Activated naive CD4-positive, alpha-beta T cell (primary cell): ENCODE measurements around the gene PGF.
"Not testable (repeated sequence)": the region's sequence is repeated elsewhere in the genome, so short reads cannot be mapped to it uniquely, and the experiment has no call there.

Source experiments
- DNase-seq, 4 experiments: peaks; one replicate each; lab custom pipeline; 2025; lab: John Stamatoyannopoulos, UW

The PGF gene

GRCh38 chr14:74955229-74956026 is at the start of gene PGF:
TSS of gene PGF (minus strand) at chr14:74955597. CDS start at chr14:74955242, 355 bp downstream.
- peak in 2 of 4 experiments; percentile 5 to 15 for DNase-seq

- DNase-seq = no peak
Measured at GRCh38 chr14:75003250-75004027, 48.0 kb upstream of the PGF start.

GRCh38 chr14:75002392-75003249 is 47.2 kb upstream of the PGF start, which contains the start of gene EIF2B2:
TSS of gene EIF2B2 (plus strand) at chr14:75002921. CDS start at chr14:75002991, 70 bp downstream.
- peak; percentile 93 to 99 (median 96) for DNase-seq

GRCh38 chr14:75001899-75002298 is 46.5 kb upstream of the PGF start:
- no peak for DNase-seq

GRCh38 chr14:75001261-75001660 is 45.9 kb upstream of the PGF start:
- DNase-seq = no peak

- not testable (repeated sequence) for DNase-seq
Measured at GRCh38 chr14:74995781-74996180, 40.4 kb upstream of the PGF start.

- not testable (repeated sequence) for DNase-seq
Measured at GRCh38 chr14:74994182-74994581, 38.8 kb upstream of the PGF start.

GRCh38 chr14:74988993-74989392 is 33.6 kb upstream of the PGF start:
- no peak for DNase-seq

GRCh38 chr14:74988131-74988530 is 32.7 kb upstream of the PGF start:
- no peak for DNase-seq

- DNase-seq = no peak
Measured at GRCh38 chr14:74985806-74986205, 30.4 kb upstream of the PGF start.

GRCh38 chr14:74985028-74985310 is 29.6 kb upstream of the PGF start:
- no peak for DNase-seq

GRCh38 chr14:74984236-74985027 is 29.0 kb upstream of the PGF start:
- no peak for DNase-seq

- no peak for DNase-seq
Measured at GRCh38 chr14:74983343-74983742, 27.9 kb upstream of the PGF start.

- no peak for DNase-seq
Measured at GRCh38 chr14:74982661-74983060, 27.3 kb upstream of the PGF start.

GRCh38 chr14:74981833-74982232 is 26.4 kb upstream of the PGF start:
- no peak for DNase-seq

- DNase-seq = no peak
Measured at GRCh38 chr14:74981462-74981782, 26.0 kb upstream of the PGF start.

GRCh38 chr14:74980731-74981461 is 25.5 kb upstream of the PGF start:
- no peak for DNase-seq

- no peak for DNase-seq
Measured at GRCh38 chr14:74980398-74980730, 25.0 kb upstream of the PGF start.

GRCh38 chr14:74979442-74980397 is 24.3 kb upstream of the PGF start:
- no peak for DNase-seq

- DNase-seq = no peak
Measured at GRCh38 chr14:74979029-74979428, 23.6 kb upstream of the PGF start.
